OCI-M2 (cell line): ENCODE data around the gene SIVA1.

Experiments
- DNase-seq: peaks from one replicate; lab custom pipeline; 2025; ENCODE audit not compliant: unreplicated experiment; lab: John Stamatoyannopoulos, UW

SIVA1 gene

DNA sequence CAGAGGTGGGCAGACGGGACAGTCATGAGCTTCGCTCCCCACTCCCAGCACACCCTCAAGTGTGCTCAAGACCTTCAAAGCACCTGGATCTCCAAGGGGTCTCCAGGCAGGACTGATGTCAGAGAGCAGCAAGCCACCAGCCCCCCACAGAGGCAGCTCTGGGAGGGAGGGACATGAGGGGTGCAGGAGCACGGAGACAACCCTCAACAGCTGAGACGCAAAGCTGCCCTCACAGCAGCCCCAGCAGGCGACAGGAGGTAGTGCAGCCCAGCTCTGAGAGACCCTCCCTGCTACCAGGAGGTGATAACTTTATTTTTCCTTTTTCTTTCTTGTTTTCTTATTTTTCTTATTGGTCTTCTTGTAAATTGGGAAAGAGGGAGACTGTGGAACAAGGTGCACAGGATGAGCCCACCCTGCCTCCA is 17.9 kb downstream of the SIVA1 start:
- DNase-seq, result no peak

DNA sequence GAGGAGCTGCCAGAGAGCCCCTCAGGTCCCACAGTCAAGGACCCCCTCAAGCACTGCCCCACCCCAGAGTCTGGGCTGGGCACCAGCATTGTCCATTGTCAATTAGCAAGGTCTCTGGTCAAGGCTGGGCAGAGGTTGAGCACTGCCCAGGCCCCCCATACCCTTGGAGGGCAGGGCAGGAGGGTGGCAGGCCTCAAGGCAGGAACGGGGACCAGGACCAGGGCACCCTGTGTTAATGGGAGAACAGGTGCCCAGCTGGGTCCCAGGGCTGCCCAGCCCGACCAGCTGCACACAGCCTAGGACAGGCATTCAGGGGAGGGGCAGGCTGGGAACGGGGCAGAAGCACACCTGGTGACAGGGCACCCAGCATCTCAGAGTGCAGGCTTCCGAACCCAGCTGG is 18.4 kb downstream of the SIVA1 start:
- DNase-seq, result no peak

DNA sequence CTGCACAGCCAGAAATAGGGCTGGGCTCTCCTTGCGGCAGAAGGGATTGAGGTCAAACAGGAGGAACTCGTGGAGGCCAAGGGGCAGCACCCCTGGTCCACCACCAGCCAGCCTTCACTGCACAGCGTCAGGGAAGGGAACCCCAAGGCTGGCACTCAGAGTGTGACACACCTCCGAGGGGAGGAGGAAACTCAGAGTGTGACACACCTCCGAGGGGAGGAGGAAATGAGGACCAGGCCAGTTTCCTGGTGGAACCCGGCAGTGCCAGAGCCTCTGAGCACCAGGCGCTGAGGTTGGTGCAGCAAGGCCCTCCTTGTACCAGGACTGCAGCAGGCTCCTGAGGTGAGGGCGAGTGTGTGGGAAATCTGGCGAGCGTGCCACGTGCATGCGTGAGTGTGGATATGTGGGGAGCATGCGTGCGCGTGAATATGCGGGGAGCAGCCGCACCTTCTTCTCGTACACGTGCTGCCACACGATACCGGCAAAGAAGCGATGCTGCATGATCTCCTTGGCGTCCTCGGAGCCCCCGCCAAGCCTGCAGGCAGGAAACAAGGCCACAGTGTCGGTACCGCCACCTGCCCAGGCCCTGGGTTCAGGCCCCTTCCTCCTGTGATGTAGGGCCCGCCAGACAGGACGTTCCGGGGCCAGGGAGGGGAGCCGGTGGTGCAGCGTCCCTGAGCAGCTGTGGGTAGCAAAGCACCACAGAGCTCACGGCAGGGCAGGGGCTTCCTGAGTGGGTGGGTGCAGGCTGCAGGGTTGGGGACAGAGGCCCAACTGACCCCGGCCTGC is 19.2 kb downstream of the SIVA1 start:
- DNase-seq, result no peak

DNA sequence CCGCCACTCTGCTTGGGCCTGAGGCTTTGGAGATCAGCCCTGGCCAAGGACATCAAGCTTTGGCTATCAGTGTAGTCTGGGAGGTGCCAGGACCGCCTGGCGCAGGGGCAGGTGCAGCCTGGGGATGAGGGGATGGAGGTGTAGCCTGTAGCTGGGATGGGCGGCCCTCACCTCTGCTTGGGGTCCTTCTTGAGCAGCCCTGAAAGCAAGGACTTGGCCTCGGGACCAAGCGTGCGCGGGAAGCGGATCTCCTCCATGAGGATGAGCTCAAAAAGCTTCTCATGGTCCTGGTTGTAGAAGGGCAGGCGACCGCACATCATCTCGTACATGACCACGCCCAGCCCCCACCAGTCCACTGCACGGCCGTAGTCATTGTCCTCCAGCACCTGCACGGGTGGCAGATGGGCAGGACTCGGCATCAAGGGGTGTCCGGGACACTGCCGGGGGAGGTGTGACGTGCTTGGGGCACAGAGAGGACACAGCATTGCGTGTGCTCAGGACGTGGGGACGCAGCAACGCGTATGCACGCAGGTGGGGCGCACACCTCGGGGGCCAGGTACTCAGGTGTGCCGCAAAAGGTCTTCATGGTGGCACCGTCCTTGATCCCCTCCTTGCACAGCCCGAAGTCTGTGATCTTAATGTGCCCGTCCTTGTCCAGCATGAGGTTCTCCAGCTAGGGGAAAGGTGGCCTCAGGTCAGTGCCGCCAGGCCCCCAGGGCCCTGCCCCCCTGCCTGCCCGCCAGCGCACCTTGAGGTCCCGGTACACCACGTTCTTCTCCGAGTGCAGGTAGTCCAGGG is 20.0 kb downstream of the SIVA1 start:
- no peak for DNase-seq

DNA sequence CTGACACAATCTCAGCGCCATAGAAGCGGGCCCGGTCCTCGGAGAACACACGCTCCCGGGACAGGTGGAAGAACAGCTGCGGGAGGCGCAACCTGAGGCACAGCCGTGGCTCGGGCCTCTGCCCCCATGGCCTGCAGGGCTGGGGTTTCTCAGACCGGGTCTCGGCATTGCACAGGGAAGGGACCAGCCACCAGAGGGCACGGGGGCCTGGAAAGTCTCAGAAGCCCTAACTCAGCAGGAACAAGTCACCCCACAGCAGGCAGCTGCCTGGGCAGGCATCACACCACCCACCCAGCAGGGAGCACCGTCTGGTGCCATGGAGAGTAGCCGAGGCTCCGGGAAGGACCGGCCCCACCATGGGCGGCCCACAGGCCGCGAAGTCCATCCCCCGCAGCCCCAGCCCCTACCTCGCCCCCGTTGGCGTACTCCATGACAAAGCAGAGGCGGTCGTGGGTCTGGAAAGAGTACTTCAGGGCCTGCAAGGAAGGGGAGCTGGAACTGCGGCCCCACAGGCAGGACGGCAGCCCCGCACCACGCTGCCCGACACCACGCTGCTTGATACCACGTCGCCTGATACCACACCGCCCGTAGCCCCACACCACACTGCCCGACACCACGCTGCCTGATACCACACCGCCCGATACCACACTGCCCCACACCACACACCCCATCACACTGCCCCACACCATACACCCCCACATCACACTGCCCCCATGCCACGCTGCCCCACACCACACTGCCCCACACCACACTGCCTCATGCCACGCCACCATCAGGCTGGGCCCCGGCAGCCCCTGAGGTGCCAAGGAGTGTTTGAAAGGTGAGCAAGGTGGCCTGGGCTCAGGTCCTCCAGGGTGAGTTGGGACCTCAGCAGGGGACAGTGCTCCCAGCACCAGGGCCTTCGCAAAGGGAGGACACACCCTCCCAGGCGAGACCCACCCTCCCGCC is 20.8 kb downstream of the SIVA1 start:
- no peak for DNase-seq

DNA sequence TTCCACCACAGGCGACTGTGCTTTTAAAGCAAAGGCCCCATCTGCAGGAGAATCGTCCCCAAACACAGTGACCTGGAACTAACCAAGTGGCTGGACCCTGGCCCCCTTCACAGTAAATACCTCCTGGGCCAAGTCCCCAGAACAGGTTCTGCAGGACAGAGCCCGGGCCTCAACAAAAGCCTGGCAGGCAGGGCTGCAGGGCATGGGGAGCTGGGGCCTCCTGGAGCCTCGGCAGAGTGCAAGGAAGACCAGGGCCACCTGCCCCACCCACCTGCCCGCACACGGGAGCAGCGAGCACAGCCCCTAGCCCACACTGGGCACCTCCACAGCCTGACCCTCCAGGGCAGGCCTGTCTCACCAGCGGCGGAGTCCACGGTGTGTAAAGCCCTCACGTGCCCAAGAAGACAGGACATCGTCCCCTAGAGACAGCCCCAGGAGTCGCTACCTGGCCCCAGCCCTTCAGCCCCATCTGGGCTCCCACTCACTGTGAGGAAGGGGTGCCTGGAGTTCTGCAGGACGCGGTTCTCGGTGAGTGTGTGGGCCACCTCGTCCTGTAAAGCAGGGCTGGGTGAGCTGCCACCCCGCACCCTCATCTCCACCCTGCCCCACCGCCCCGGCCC is 21.6 kb downstream of the SIVA1 start:
- DNase-seq, result no peak

DNA sequence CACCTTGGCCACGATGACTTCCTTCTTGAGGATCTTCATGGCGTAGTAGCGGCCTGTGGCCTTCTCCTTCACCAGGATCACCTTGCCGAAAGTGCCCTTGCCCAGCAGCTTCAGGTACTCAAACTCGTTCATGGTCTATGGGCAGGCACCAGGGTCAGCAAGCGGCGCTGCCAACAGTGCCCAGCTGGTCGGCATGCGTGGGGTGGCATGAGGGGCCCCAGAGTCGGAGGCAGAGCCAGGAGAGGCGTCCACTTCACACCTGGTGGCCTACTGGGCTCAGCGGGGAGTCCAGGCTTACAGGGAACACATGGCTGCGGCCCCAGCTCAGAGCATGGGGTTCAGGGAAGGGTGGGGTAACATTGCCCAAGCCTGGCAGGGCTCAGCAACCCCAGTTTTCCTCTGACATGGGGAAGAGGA is 22.1 kb downstream of the SIVA1 start:
- no peak for DNase-seq

DNA sequence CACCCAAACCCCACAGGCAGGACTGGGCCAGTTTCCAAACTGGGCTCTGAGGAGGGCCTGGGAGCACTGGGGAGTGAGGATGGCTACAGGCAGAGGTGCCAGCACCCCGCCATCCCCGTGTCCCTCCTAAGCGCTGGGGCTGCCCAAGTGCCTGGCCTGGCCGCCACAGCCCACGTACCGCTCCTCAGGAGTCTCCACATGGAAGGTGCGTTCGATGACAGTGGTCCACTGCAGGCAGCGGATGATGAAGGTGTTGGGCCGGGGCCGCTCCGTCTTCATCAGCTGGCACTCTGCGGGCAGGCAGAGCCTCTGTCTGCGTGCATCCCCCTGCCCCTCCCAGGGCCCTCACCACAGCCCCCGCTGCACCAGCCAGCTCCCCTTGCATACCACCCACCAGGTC is 23.5 kb downstream of the SIVA1 start:
- no peak for DNase-seq

DNA sequence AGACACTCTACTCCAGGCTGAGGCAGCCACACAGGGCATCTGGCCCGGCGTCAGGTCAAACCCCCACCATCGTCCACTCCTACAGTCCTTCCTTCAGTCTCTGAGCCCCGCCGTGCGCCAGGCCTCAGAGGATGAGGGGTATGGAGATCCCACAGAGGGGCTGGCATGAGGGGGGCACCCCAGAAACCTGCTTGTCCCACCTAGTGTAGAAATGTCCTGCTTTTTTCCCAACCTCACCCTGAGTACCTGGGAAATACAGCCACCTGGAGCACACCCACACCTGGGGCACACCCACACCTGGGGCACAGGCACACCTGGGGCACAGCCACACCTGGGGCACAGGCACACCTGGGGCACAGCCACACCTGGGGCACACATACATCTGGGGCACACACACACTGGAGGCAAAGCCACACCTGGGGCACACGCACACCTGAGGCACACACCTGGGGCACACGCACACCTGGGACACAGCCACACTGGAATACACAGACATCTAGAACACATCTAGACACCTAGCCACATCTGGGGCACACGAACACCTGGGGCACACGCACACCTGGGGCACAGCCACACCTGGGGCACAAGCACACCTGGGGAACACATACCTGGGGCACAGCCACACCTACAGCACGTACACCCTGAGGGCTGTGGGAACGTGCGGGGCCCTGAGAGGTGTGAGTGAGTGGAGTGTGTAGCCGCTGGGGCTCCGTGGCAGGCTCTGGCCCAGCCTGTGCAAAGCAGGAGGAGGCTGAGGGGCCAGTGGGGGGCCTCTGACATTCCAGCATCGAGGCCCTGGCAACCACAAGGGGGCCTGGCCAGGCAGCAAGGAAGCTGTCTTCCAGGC is 24.2 kb downstream of the SIVA1 start:
- no peak for DNase-seq

DNA sequence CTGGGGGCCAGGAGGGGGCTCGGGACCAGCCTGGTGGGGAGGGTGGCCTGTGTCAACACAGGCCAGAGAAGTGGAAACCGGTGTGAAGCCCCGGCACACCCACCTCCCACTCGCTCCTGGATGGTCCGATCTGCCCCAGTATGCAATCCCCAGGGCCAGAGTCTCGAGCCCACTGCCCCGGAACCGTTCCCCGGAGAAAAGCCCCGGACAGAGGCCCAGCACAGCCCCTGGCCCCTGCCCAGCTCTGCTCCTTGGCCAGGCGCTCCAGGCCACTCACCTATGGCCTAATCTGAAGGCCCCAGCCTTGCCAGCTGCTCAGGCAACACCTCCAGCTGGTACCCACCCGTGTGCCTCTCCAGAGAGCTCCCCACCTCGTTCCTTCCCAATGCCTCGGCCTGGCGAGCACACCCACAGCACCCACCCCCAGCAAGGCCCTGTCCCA is 24.9 kb downstream of the SIVA1 start:
- DNase-seq, result no peak

DNA sequence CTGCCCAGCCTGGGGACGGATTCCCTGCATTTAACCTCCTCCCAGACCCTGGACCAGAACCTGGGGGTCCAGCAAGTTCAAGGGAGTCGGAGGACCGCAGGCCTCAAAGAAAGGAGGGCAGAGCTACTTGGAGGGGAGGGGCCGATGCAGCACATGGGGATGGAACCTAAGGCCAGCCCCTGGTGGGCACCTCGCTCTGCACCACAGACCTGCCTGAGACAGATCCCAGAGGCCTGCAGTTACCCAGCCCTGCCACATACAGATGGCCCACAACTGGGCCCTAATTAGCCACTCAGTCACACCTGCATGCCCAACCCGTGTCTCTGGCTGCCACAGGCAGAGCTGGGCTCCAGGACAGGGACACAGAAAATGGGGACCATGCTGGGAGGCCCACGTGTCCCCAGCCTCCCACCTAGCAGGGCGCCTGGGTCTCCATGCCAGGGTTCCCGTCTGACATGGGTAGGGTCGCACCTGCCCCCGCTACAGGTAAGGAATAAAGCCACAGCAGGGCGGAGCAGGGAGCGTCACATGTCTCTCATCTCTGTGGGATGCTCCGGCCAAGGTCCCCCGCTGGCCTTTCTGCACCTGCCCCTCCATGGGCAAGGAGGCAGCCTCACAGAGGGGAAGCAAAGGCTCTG is 25.9 kb downstream of the SIVA1 start:
- DNase-seq, result no peak

DNA sequence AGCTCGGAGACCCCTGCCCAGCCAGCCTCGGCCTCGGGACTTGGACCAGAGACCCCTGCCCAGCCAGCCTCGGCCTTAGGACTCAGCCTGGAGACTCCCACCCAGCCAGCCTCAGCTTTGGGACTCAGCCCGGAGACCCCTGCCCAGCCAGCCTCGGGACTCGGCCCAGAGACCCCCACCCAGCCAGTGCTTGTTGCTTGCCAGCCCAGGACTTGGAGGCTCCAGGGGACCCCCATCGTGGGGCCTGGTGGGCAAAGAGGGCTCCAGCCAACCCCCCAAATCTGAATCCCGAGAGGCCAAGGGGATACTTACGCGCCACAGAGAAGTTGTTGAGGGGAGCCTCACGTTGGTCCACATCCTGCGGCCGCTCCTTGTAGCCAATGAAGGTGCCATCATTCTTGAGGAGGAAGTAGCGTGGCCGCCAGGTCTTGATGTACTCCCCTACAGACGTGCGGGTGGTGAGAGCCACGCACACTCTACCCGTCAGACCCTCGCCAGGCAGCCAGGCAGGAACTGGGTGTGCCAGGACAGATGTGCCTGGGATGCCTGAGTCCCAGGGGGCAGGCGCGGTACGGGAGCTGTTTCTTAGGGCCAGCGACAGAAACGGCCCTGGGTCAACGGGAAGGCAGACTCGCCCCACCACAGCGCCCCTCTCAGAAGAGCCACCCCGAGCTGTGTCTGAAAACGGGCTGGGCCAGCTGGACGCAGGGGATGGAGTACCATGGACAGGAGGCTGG is 27.0 kb downstream of the SIVA1 start:
- DNase-seq, result no peak

DNA sequence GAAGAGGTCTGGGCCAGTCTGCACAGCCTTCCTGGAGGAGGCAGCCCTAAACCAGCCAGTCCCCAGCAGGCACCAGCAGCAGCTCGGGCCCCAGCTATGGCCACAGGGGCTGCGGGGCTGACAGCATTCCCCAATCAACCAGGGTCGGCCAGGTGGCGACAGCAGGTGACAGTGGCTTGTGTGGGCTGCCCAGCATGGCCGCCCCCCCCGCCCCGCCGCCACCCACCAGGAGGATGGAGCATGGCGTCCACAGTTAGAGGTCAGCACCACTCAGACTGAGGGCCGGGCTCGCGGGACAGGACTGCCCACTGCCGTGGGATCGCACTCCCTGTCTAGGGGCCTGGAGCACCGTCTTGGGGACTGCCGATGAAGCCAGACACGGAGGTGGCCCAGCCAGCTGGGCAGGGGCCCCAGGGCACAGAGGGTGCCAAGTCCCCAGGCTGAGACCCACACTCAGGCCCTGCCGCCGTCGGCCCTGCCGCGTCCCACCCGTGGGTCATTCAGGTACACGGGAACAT is 27.6 kb downstream of the SIVA1 start:
- DNase-seq, result no peak

DNA sequence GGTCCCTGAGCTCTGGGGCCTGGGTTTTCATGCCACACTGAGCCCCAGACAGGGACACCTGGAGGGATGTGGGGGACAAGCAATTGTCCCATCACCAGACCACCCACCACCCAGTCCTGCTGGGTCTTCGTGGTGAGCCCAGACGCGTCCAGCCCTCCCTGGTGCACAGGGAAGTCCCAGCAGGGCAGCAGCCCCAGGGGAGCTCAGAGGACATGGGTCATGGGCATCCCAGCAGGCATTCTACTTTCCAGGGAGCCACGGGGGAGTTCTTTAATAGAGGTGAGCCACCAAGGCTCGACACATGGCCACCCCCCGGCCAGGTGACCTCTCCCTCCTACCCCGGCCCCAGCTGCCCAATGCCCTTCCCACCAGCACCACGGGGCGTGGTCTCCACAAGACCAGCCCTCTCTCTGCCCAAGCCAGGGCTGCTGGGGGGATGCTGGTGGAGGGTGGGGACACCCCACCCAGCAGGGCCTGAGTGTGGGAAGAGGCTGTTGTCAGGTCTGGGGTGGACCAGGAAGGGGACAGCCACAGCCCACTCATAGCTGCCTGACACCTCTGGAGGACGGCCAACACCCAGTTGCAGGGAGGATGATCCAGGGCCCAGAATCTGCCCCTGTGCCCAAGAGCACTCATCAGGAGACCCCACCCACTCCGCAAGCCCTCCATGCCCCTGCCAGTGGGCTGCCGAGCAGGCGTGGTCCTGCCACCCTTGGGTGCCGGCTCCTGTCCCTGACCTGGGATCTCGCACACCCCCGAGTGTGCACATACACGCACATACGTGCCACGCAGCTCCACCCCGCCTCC is 28.5 kb downstream of the SIVA1 start:
- DNase-seq, result no peak

DNA sequence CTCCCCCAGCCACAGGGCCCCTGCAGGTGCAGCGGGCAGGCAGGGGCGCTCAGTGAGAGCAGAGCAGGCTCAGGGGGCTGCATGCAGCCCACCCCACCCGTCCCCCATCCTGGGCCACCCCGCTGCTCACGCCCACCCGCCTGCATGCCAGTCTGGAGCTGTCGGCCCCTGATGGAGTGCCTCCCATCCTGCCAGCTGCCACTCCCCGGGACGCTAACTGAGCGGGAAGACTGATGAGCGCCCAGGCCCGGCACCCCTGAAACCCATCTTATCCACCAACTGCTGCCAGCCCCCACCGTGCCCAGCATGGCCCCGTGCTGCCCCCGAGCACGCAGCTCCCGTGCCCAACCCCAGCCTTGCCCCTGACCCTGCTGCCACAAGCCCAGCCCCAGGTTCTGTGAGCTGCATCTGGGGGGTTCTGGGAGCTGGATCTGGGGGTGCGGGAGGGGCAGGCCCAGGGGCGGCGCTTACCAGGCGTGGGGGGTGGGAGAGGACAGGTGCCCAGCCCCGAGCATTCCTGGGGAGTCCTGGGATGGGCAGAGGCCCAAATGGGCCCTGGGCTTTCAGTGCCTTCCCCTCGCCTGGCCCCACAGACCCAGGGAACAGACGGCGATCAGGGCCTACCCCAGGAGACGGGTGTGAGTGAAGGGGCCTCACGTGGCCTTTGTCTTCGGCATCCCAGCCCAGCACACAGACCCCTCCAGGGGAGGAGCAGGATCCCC is 29.3 kb downstream of the SIVA1 start:
- DNase-seq, result no peak

DNA sequence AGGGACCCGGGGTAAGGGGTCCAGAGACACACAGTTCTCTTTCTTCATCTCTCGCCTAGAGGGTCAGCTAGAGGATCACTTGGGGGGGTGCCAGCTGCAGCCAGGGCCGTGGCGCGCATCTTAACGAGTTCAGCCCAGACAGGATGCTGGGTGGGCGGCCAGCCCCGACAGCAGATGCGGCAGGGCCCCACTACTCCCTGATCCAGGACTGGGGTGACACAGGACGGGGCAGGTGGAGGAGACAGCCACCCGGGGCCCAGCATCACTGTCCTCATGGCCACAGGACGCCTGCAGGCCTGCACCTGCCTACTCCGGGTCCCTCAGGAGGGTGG is 29.8 kb downstream of the SIVA1 start:
- DNase-seq, result no peak
